HEK293 (cell line): ENCODE results near the gene ZNF221.

Experiments
- CTCF ChIA-PET: fragments of 350-600 bp; formaldehyde crosslinking; extraction: SDS; loops from one replicate; lab custom pipeline; 2021; ENCODE audit warnings: antibody characterized with exemption; lab: Yijun Ruan, JAX
- POLR2A ChIA-PET: fragments of 300-600 bp; formaldehyde crosslinking; extraction: SDS; loops from one replicate; lab custom pipeline; 2020; ENCODE audit warnings: antibody characterized with exemption, inconsistent platforms; lab: Yijun Ruan, JAX
- H3K27ac ChIP-seq: fragments of 200-500 bp; sonication (Bioruptor generic); 2 replicates; pipeline ENCODE4 v1.5.1; 2014; ENCODE audit warnings: low read depth, low read length, control low read depth, inconsistent platforms; ENCODE audit errors: extremely low read depth
- H3K36me3 ChIP-seq, 2 experiments: fragments of 200-500 bp in 1 of 2; sonication (Bioruptor generic) in 1 of 2; 1 replicate in 1 of 2; 2 replicates in 1 of 2; pipeline ENCODE4 v1.5.1; 2014 to 2017; ENCODE audit warnings: inconsistent platforms in 2 of 2, low read length in 2 of 2; ENCODE audit not compliant: control insufficient read depth in 2 of 2, insufficient read depth in 1 of 2
- H3K4me1 ChIP-seq: fragments of 200-500 bp; sonication (Bioruptor generic); 2 replicates; pipeline ENCODE4 v1.5.1; 2014; ENCODE audit warnings: mild to moderate bottlenecking, low read length, inconsistent platforms; ENCODE audit not compliant: control insufficient read depth, insufficient read depth
- H3K4me3 ChIP-seq: 2 replicates; pipeline ENCODE4 v1.5.1; 2011; ENCODE audit warnings: low read depth, mild to moderate bottlenecking, control low read depth, low read length, moderate library complexity
- H3K9me3 ChIP-seq: fragments of 200-500 bp; sonication (Bioruptor generic); 2 replicates; pipeline ENCODE4 v1.5.1; 2014; ENCODE audit warnings: low read depth, low read length, inconsistent platforms; ENCODE audit not compliant: control insufficient read depth, insufficient read depth
- BCL6B ChIP-seq: fragments of 450-650 bp; formaldehyde crosslinking; IDR thresholded peaks from 2 replicates; pipeline ENCODE4 v1.5.1; 2017; ENCODE audit warnings: missing biosample characterization, missing genetic modification characterization
- EGR2 ChIP-seq: fragments of 450-650 bp; formaldehyde crosslinking; IDR thresholded peaks from 2 replicates; pipeline ENCODE4 v1.5.1; 2016; ENCODE audit warnings: low read depth, missing biosample characterization, missing genetic modification characterization
- HOXA7 ChIP-seq: sonication (generic); formaldehyde crosslinking; IDR thresholded peaks from 2 replicates; pipeline ENCODE4 v1.8.1; 2022; ENCODE audit warnings: missing genetic modification reagents, borderline replicate concordance
- KLF8 ChIP-seq: fragments of 450-650 bp; formaldehyde crosslinking; IDR thresholded peaks from 2 replicates; pipeline ENCODE4 v1.5.1; 2016; ENCODE audit warnings: missing biosample characterization, missing genetic modification characterization
- RBAK ChIP-seq: fragments of 450-650 bp; formaldehyde crosslinking; IDR thresholded peaks from 2 replicates; pipeline ENCODE4 v1.5.1; 2016; ENCODE audit warnings: missing biosample characterization, missing genetic modification characterization
- SETDB1 ChIP-seq: IDR thresholded peaks from one replicate; pipeline ENCODE4 v1.6.1; 2017; ENCODE audit warnings: mild to moderate bottlenecking, low read length, moderate library complexity, mixed read lengths; ENCODE audit not compliant: insufficient read length
- TCF7L2 ChIP-seq: IDR thresholded peaks from 2 replicates; pipeline ENCODE4 v1.6.1; 2011; ENCODE audit warnings: low read depth, mild to moderate bottlenecking, inconsistent platforms, low read length, moderate library complexity, borderline replicate concordance
- YY2 ChIP-seq: fragments of 450-650 bp; formaldehyde crosslinking; IDR thresholded peaks from 2 replicates; pipeline ENCODE4 v1.5.1; 2016; ENCODE audit warnings: missing biosample characterization, missing genetic modification characterization
- ZBTB20 ChIP-seq: fragments of 450-650 bp; formaldehyde crosslinking; IDR thresholded peaks from 2 replicates; pipeline ENCODE4 v1.5.1; 2016; ENCODE audit warnings: missing biosample characterization, missing genetic modification characterization
- ZNF10 ChIP-seq: fragments of 450-650 bp; formaldehyde crosslinking; IDR thresholded peaks from 2 replicates; pipeline ENCODE4 v1.5.1; 2017; ENCODE audit warnings: missing biosample characterization, missing genetic modification characterization
- ZNF146 ChIP-seq: fragments of 450-650 bp; formaldehyde crosslinking; IDR thresholded peaks from 2 replicates; pipeline ENCODE4 v1.5.1; 2016; ENCODE audit warnings: missing biosample characterization, missing genetic modification characterization
- ZNF157 ChIP-seq: fragments of 450-650 bp; formaldehyde crosslinking; IDR thresholded peaks from 2 replicates; pipeline ENCODE4 v1.5.1; 2016; ENCODE audit warnings: missing biosample characterization, missing genetic modification characterization
- ZNF174 ChIP-seq: fragments of 450-650 bp; formaldehyde crosslinking; IDR thresholded peaks from 2 replicates; pipeline ENCODE4 v1.5.0; 2017; ENCODE audit warnings: missing biosample characterization, mild to moderate bottlenecking, missing genetic modification characterization
- ZNF214 ChIP-seq: fragments of 450-650 bp; formaldehyde crosslinking; IDR thresholded peaks from 2 replicates; pipeline ENCODE4 v1.5.1; 2017; ENCODE audit warnings: missing biosample characterization, mild to moderate bottlenecking, missing genetic modification characterization, borderline replicate concordance
- ZNF248 ChIP-seq: fragments of 450-650 bp; formaldehyde crosslinking; IDR thresholded peaks from 2 replicates; pipeline ENCODE4 v1.5.1; 2017; ENCODE audit warnings: missing biosample characterization, missing genetic modification characterization
- ZNF274 ChIP-seq, 2 experiments: fragments of 200-500 bp in 1 of 2; fragments of 450-650 bp in 1 of 2; sonication (Bioruptor generic) in 1 of 2; formaldehyde crosslinking in 1 of 2; IDR thresholded peaks; 2 replicates each; pipeline versions ENCODE4 v1.5.1 to v1.6.1; 2014 to 2016; ENCODE audit warnings: borderline replicate concordance in 1 of 2, inconsistent platforms in 1 of 2, low read length in 1 of 2, missing biosample characterization in 1 of 2, missing genetic modification characterization in 1 of 2
- ZNF350 ChIP-seq: fragments of 450-650 bp; formaldehyde crosslinking; IDR thresholded peaks from 2 replicates; pipeline ENCODE4 v1.5.0; 2017; ENCODE audit warnings: missing biosample characterization, mild to moderate bottlenecking, missing genetic modification characterization
- ZNF449 ChIP-seq: fragments of 450-650 bp; formaldehyde crosslinking; IDR thresholded peaks from 2 replicates; pipeline ENCODE4 v1.5.1; 2017; ENCODE audit warnings: missing biosample characterization, mild to moderate bottlenecking, missing genetic modification characterization, moderate library complexity
- ZNF501 ChIP-seq: fragments of 450-650 bp; formaldehyde crosslinking; IDR thresholded peaks from 2 replicates; pipeline ENCODE4 v1.5.1; 2016; ENCODE audit warnings: missing biosample characterization, missing genetic modification characterization
- ZNF560 ChIP-seq: fragments of 450-650 bp; formaldehyde crosslinking; IDR thresholded peaks from 2 replicates; pipeline ENCODE4 v1.5.1; 2017; ENCODE audit warnings: missing biosample characterization, missing genetic modification characterization, borderline replicate concordance
- ZNF660 ChIP-seq: fragments of 450-650 bp; IDR thresholded peaks from 2 replicates; pipeline ENCODE4 v1.5.1; 2018; ENCODE audit warnings: missing biosample characterization, mild to moderate bottlenecking, missing genetic modification characterization
- ZNF701 ChIP-seq: fragments of 450-650 bp; formaldehyde crosslinking; IDR thresholded peaks from 2 replicates; pipeline ENCODE4 v1.5.1; 2016; ENCODE audit warnings: missing biosample characterization, missing genetic modification characterization
- ZNF768 ChIP-seq: fragments of 450-650 bp; formaldehyde crosslinking; IDR thresholded peaks from 2 replicates; pipeline ENCODE4 v1.5.1; 2018; ENCODE audit warnings: missing biosample characterization, mild to moderate bottlenecking, missing genetic modification characterization
- ZNF791 ChIP-seq: fragments of 450-650 bp; formaldehyde crosslinking; IDR thresholded peaks from 2 replicates; pipeline ENCODE4 v1.5.1; 2016; ENCODE audit warnings: missing biosample characterization, missing genetic modification characterization
- ZNF843 ChIP-seq: fragments of 450-650 bp; formaldehyde crosslinking; IDR thresholded peaks from 2 replicates; pipeline ENCODE4 v1.5.1; 2016; ENCODE audit warnings: missing biosample characterization, missing genetic modification characterization
- TF ChIP-seq, protein P1 (sequence below): fragments of 450-650 bp; IDR thresholded peaks from 2 replicates; pipeline ENCODE4 v1.5.1; 2018; ENCODE audit warnings: missing biosample characterization, missing genetic modification characterization
- TF ChIP-seq, protein P2 (sequence below): fragments of 450-650 bp; formaldehyde crosslinking; IDR thresholded peaks from 2 replicates; pipeline ENCODE4 v1.5.1; 2016; ENCODE audit warnings: missing biosample characterization, missing genetic modification characterization
- TF ChIP-seq, protein P3 (sequence below): fragments of 450-650 bp; formaldehyde crosslinking; IDR thresholded peaks from 2 replicates; pipeline ENCODE4 v1.5.1; 2016; ENCODE audit warnings: missing biosample characterization, missing genetic modification characterization

ZNF221 gene

GRCh38 chr19:43901395-43902390, 49.3 kb upstream of the ZNF221 start (continued):
- TF ChIP-seq ZNF701 (tag by site-specific recombination) (peak; percentile 34), KLF8 (tag by site-specific recombination) (peak; percentile 94), YY2 (tag by site-specific recombination) (peak; percentile 94), ZNF274 (IDR thresholded peaks at IDR 0.05; ENCODE audit: low read length) (no peak), ZNF274 (tag by site-specific recombination; IDR thresholded peaks at IDR 0.05; ENCODE audit: borderline replicate concordance) (0 out of 2 replicates have a peak, but pooled peaks have one; percentile 67), ZNF768 (no peak; the same call in 1 of the 2 replicates), HOXA7 (CRISPR knock-in tag) (no peak), TCF7L2 (no peak), ZNF174 (tag by site-specific recombination) (no peak)

DNA sequence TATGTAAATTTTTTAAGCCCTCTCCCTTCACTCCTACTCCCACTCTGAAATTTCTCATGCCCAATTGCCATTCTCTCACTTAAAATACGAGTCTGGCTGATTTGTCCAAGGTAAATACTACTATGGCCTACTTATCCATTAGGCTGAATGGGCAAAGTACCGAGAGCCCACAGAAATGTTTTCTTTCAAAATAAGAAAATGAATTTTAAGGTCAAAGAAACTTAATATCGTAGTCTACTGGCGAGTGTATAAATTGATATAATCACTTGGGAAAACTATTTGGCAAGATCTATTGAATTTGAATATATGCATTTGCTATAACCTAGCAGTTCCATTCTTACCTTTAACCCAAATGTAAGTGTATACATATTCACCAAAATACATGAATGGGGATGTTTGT, 48.6 kb upstream of the ZNF221 start:
- ChIA-PET POLR2A (interaction anchor here (0.7 to 1.5 kb wide), 9 partner anchors 11 to 310 kb away, joined by 3 to 25 read pairs (median 6); partner anchors contain the start of genes ZNF221, ZNF226, ZNF227 and ZNF283), CTCF (interaction anchor here (0.6 to 2.2 kb wide), 4 partner anchors 17 to 93 kb away, joined by 3 to 7 read pairs (median 4); partner anchors contain the start of gene ZNF221)
- H3K27ac ChIP-seq: no peak overlapping the region
- H3K9me3 ChIP-seq: peaks cover 43% of the 10 kb centered on the region
- H3K4me1 ChIP-seq: peaks cover 9% of the 10 kb centered on the region
- no peak overlapping the region for H3K4me3 ChIP-seq
- H3K36me3 ChIP-seq: peaks cover 23 to 44% of the 10 kb centered on the region in 2 experiments
- TF ChIP-seq ZNF350 (tag by site-specific recombination) (0 out of 2 replicates have a peak, but pooled peaks have one; percentile 8), SETDB1 (no peak), ZNF214 (tag by site-specific recombination) (no peak), ZNF449 (tag by site-specific recombination) (0 out of 2 replicates have a peak, but pooled peaks have one; percentile 29), RBAK (tag by site-specific recombination) (no peak), ZNF791 (tag by site-specific recombination) (no peak), ZNF10 (0 out of 2 replicates have a peak, but pooled peaks have one; percentile 29), EGR2 (tag by site-specific recombination) (no peak), BCL6B (tag by site-specific recombination) (no peak), ZNF560 (tag by site-specific recombination) (0 out of 2 replicates have a peak, but pooled peaks have one; percentile 0), ZNF843 (tag by site-specific recombination) (no peak), ZNF248 (peak; percentile 8; the same call in 1 of the 2 replicates), ZNF501 (no peak), ZNF660 (no peak), ZNF146 (no peak), ZNF157 (no peak), ZBTB20 (no peak)
- TF ChIP-seq, protein P1, sequence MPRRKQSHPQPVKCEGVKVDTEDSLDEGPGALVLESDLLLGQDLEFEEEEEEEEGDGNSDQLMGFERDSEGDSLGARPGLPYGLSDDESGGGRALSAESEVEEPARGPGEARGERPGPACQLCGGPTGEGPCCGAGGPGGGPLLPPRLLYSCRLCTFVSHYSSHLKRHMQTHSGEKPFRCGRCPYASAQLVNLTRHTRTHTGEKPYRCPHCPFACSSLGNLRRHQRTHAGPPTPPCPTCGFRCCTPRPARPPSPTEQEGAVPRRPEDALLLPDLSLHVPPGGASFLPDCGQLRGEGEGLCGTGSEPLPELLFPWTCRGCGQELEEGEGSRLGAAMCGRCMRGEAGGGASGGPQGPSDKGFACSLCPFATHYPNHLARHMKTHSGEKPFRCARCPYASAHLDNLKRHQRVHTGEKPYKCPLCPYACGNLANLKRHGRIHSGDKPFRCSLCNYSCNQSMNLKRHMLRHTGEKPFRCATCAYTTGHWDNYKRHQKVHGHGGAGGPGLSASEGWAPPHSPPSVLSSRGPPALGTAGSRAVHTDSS (tag by site-specific recombination): no peak
- TF ChIP-seq, protein P2, sequence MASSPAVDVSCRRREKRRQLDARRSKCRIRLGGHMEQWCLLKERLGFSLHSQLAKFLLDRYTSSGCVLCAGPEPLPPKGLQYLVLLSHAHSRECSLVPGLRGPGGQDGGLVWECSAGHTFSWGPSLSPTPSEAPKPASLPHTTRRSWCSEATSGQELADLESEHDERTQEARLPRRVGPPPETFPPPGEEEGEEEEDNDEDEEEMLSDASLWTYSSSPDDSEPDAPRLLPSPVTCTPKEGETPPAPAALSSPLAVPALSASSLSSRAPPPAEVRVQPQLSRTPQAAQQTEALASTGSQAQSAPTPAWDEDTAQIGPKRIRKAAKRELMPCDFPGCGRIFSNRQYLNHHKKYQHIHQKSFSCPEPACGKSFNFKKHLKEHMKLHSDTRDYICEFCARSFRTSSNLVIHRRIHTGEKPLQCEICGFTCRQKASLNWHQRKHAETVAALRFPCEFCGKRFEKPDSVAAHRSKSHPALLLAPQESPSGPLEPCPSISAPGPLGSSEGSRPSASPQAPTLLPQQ (tag by site-specific recombination): no peak
- TF ChIP-seq, protein P3, sequence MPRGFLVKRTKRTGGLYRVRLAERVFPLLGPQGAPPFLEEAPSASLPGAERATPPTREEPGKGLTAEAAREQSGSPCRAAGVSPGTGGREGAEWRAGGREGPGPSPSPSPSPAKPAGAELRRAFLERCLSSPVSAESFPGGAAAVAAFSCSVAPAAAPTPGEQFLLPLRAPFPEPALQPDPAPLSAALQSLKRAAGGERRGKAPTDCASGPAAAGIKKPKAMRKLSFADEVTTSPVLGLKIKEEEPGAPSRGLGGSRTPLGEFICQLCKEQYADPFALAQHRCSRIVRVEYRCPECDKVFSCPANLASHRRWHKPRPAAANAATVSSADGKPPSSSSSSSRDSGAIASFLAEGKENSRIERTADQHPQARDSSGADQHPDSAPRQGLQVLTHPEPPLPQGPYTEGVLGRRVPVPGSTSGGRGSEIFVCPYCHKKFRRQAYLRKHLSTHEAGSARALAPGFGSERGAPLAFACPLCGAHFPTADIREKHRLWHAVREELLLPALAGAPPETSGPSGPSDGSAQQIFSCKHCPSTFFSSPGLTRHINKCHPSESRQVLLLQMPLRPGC (tag by site-specific recombination): no peak
